Right lobe of liver (tissue), 4 donors: ENCODE data around the gene SDHAF2.

ENCODE experiments used
- POLR2A ChIP-seq: fragments of 450-650 bp; IDR thresholded peaks from one replicate; pipeline ENCODE4 v1.6.1; 2017; ENCODE audit warnings: antibody characterized with exemption, mild to moderate bottlenecking
- TF ChIP-seq, protein P1 (sequence below), 4 donors: fragments of 200-600 bp in 3 of 4; fragments of 450-650 bp in 1 of 4; IDR thresholded peaks; one replicate each; pipeline versions ENCODE4 v1.5.1 to v1.8.0; 2016 to 2022; ENCODE audit warnings: antibody characterized with exemption in 4 of 4, mild to moderate bottlenecking in 2 of 4
- donor health status: DM: no; HTN: no; CAD: no.
- donor health status: DM: no; HTN: no; CAD: no.
- donor health status: DM: no; HTN: yes; CAD: no.

DNA sequence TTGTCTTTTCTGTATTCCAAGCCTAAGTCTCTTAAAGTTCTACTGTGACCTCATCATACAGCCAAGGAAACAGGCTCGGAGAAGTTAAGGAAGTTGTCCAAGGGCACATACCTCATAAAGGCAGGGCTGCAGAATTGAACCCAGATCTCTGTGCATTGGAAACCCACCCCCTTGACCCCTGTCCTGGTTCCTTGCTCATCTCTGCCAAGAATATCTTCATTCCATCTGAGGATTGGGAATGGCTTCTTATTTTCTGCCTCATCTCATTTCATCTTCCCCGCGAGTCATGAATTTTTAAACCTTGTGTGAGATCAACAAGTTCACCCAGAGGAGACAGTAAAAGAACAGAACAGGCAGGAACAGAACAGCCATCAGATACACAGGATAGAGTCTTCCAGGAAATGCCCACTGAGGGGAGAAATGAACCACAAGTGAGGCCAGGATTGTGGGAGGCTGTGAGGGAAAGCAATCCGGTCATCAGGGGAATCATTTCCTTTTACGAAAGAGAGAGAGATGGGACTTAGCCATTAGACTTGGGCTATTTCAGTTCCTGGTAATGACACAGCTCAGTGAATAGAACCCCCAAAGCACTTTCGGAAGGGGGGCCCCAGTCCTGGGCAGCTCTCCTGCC, 44.2 kb downstream of the SDHAF2 start:
- TF ChIP-seq, protein P1, sequence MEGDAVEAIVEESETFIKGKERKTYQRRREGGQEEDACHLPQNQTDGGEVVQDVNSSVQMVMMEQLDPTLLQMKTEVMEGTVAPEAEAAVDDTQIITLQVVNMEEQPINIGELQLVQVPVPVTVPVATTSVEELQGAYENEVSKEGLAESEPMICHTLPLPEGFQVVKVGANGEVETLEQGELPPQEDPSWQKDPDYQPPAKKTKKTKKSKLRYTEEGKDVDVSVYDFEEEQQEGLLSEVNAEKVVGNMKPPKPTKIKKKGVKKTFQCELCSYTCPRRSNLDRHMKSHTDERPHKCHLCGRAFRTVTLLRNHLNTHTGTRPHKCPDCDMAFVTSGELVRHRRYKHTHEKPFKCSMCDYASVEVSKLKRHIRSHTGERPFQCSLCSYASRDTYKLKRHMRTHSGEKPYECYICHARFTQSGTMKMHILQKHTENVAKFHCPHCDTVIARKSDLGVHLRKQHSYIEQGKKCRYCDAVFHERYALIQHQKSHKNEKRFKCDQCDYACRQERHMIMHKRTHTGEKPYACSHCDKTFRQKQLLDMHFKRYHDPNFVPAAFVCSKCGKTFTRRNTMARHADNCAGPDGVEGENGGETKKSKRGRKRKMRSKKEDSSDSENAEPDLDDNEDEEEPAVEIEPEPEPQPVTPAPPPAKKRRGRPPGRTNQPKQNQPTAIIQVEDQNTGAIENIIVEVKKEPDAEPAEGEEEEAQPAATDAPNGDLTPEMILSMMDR (IDR thresholded peaks at IDR 0.05) = no peak
- no peak for TF ChIP-seq POLR2A
